Fibroblast of the conjunctiva (primary cell): Measurements from ENCODE around the gene COL1A1.

ENCODE experiments used
- DNase-seq: peaks from one replicate; pipeline ENCODE4 v3.0.0-alpha.2; 2010; ENCODE audit warnings: low read depth

COL1A1 gene

DNA sequence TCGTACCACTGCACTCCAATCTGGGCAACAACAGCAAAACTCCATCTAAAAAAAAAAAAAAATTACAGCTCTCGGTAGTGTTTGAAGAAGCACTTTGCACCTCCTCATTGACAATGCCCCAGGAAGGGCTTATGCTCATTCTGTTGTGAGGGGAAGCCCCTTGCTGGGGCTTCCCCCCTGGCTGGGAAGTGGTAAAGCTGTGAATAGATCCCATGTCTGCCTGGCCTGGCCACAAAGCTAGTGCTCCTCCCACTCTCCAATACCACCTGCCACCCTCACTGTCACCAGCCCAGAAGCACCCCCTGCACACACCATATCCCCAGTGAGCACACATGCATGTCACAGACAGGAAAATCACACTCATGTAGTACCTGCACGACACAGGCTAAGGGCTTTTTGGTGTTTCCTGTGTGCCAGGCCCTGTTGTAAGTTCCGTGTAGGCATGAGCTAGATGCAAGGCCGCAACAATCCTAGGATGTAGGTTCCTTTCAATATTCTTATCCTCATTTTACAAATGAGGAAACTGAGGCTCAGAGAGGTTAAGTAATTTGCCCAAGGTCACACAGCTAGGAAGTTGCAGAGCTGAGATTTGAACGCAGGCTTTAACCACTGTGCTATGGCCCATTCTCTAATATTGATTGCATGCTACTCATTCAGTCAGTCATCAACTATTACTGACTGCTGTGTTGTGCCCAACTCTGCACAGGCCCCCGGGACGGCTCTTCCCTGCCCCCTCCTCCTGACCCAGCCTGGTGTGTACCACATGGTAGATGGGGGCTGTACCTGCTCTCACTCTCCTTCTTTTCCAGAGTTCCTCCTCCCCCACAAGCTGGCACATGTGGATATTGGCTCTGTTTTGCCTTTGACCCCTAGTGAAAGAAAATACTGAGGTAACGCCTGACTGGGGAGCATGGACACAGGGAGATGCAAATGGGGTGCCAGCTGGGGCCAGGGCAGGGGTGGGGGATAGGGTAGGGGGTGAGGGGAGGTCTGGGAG is 11.9 kb upstream of the COL1A1 start:
- no peak for DNase-seq

DNA sequence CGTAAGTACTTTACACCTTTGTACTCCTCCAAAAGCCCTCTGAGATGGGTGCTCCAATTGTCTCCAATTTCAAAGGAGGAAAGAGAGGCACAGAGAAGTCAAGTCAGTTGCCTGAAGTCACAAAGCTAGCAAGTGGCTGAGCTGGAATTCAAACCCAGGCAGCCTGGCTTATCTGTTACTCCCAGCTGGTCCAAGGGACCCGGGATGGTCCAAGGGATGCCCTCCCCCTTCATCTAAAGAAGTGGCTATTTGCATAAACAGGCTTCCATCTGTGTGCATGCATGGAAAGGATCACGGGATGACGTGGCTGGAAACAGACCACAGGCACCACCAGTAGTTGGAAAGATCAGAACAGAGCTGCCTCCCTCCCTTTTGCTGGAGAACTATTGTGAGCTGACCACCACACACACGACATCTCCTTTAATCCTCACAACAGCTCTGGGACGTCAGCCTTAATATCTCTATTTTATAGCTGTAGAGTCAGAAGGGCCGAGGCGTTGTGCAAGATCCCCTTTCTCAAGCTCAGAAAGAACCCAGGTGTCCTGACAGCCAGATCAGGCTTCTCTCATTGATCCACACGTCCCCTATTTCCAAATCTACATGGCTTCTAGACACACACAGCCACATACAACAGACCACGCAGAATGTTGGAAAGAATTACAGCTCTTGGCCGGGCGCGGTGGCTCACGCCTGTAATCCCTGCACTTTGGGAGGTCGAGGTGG is 10.9 kb upstream of the COL1A1 start:
- no peak for DNase-seq

DNA sequence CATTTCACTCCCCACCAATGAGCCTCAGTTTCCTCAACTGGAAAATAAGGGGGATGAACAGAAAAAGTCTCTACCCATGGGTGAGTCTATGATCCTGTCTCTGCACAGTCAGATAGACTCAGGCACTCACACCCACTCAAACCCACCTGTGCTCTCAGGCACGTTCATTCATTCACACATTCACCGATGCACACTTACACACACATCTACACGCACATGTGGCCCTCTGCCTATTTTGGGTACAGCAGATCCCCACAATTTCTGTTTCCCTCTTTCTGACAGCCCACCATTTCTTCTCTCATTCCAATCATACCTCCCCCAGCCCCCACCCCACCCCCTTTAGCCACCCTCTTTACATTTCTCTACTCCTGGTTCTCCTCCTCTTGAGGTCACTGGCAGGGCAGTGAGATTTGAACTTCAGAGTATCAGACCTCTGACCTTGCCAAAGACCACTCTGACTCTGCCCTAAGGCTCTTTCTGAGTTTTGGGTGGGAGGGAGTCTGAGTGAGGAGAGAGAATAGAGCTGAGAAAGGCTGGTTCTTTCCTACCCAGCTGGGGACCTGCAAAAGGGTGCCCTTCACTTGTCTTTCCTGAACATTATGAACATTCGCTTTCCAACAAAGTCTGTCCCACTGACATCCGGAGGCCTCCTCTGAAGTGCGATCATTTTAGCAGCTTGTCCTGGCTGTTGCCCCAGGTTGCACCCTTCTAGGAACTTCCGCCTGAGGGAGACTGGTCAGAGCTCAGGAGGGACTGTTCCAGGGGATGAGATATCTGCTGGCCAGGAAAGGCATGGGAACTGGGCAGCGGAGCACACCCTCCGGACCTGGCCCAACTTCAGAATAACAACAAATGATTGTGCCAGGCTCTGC is 10.1 kb upstream of the COL1A1 start:
- no peak for DNase-seq

- peak; percentile 88 for DNase-seq
Measured at GRCh38 chr17:50210240-50211225, 9.1 kb upstream of the COL1A1 start.

GRCh38 chr17:50209472-50210239 is 8.2 kb upstream of the COL1A1 start:
- peak; percentile 99 for DNase-seq

DNA sequence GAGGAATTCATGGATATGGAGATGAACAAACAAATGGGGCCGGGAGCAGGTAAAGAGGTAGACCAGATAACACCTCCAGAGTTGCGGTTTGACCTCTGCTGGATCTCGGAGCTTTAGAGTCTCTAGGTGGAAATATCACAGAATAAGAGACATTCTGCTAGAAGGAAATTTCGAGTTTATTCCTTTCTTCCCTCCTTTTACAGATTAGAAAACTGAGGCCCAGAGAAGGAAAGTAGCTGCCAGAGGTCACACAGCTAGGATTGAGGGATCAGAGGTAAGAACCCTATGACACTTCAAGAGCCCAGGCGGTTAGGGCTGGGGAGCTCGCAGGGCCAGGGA is 7.7 kb upstream of the COL1A1 start:
- no peak for DNase-seq

DNA sequence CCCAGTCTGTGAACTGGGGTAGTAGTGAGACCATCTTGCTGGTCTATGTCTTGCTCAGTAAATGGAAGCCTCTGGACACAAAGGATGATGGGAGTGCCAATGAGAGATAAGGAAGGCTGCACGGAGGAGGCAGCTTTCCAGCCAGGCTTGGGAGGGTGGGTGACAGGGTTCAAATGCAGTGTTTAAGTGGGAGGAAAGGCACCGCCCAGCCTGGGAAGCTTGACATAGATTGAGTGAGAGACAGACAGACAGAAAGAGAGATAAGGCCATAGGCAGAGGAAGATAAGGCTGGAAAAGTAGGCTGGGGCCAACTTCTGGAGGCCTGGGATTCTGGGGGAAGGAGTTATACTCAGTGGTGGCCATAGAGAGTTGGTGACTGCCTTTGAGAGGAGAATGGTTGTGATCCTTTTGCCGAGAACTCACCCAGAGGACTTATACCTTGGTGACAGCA is 7.2 kb upstream of the COL1A1 start:
- no peak for DNase-seq

DNA sequence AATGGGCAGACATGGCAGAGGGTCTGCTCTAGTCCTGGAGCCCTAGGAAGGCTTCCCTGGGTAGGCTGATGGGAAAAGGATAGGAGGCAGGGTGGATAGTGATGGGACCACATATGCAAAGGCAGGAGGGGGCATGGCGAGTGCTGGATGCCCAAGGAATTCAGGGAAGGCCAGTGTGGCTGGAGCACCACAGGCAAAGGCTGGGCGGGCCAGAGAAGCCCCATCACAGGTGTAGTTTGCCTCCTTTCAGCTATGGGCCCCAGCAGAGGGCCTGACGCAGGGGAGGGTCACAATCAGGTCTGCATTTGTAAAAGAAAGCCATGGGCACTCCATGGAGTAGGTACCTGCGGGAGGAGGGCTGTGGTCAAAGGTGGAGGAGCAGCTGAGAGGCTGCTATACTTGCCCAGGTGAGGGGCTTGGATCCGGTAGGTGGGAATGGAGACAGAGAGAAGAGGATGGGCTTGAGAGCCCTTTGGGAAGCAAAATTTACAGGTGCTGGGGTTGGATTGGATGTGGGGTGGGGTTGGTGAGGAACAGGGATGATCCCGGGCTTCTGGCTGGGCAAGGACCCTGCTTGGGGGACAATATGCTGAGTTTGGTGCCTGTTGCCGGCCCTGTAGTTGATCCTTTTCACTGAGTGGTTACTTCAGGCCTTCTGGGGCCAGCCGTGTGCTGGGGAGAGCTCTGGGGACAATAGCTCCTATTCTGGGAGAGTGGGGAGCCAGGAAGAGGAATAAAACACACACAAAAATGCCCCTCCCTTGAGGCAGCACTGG is 6.5 kb upstream of the COL1A1 start:
- DNase-seq = no peak

GRCh38 chr17:50207315-50207714 is 5.9 kb upstream of the COL1A1 start:
- DNase-seq = no peak

- DNase-seq = no peak
Measured at GRCh38 chr17:50206604-50207293, 5.3 kb upstream of the COL1A1 start.

DNA sequence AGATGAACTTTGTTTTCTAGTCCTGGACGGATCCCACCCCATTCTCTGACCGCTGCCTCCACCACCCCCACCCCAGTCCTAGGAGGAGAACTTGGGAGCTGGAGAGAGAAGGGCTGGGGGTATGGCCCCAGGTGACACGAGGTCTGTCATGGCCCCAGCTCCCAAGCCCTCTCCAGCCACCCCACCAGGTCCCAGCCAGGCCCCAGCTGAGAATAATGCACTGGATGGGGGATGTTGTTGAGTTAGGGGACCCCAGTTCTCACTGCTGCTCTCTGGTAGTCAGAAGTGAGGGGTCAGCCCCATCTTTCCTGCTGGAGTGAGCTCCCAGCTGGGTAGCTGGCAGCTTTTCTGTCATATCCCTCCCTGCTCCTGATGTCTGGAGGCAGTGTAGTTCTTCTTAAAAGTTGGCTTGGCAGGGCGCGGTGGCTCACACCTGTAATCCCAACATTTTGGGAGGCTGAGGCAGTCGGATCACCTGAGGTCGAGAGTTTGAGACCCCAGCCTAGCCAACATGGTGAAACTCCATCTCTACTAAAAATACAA is 4.6 kb upstream of the COL1A1 start:
- DNase-seq = no peak

DNA sequence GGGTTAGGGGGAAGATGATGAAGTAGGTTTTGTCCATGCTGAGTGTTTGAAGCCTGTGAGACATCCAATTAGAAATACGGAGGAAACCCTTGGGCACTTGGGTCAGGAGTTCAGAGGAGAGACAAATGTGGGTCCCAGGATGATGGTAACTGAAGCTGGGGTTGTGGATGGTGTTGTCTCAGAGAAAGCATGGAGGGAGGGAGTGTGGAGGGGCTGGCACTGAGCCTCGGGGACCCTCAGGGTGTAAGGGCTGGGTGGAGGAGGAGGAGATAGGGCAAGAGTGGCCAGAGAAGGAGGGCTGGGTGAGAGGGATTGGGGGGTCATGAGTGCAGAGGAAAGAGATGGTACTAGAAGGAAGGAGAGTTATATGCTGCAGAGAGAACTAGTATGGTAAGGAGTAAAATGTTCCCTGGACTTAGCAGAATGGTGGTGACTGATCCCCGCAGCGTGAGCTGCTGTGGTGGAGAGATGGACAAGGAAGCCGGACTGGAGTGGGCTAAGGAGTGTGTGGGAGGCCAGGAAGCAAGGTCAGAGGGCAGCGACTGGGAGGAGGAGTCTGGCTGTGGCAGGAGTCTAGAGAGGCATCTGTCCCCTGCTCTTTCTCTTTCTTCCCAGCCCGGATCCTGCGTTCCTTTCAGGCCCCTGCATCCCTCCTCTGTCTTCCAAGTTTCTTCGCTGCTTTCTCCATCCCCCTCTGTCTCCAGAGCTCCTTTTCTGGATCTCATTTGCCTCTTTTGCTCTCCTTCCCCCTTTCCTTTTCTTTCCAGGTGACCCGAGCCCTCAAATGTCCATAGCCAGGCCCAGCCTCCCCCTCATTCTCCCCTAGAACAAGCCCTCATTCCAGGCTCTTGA is 3.9 kb upstream of the COL1A1 start:
- no peak for DNase-seq

- DNase-seq = no peak
Measured at GRCh38 chr17:50204431-50204830, 3.0 kb upstream of the COL1A1 start.

DNA sequence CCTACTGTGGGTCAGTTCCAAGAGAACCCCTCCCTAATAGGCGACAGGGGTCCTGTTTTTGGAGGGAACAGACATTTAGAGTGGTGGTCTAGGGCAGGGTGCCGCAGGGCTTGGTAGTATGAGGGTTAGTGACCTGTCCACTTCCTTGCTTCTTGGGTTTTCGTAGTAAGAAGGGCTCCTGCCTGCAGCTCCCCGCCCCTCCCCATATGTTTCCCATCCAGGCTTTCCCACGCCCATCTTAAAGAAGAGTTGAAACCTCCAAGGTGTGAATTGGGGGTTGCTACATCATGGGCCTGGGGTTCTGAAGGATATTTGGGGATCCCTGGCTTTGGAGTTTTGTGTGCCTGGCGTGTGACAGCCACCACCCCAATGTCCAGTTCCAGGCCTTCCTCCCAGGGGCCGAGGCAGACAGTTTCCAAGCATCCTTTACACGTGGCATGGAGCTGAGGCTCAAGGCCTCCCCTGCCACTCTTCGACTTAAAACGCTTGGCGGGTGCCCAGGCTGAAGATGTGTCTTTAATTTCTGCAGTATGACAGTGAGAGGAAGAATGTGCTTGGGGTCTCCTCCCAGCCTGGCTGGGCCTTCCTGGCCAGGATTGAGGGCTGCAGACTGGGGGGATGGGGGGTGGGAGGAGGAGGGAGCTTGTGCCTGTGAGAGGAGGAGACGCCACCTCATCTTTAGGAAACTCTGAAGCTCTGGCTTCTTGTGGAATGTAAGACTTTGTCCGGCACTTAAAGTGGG is 2.3 kb upstream of the COL1A1 start:
- peak; percentile 97 for DNase-seq

- DNase-seq = no peak
Measured at GRCh38 chr17:50203086-50203485, 1.7 kb upstream of the COL1A1 start.

- peak; percentile 94 for DNase-seq
Measured at GRCh38 chr17:50200457-50201275, 765 bp downstream of the COL1A1 start.
